ENCODE measurements around the gene EFCAB12. TPM values are rescaled to one million over a fixed set of nuclear protein-coding genes. Genes with fewer than 3 reads are reported as not detected.
"Not testable (repeated sequence)": the region's sequence is repeated elsewhere in the genome, so short reads cannot be mapped to it uniquely, and the experiment has no call there.

EFCAB12 gene
- total RNA-seq, 2 donors from 2014 or later: 0.56 to 0.58 TPM

- no peak for DNase-seq
- intact Hi-C loops (cut with DNase I, micrococcal nuclease): no loop called here
- no peak for ATAC-seq
Measured at GRCh38 chr3:129403450-129403849, 25.0 kb downstream of the EFCAB12 start.

GRCh38 chr3:129402616-129403015 is 25.8 kb downstream of the EFCAB12 start:
- intact Hi-C loops (cut with DNase I, micrococcal nuclease): no loop called here
- ATAC-seq (no peak), DNase-seq (no peak)

GRCh38 chr3:129402210-129402609 is 26.2 kb downstream of the EFCAB12 start:
- DNase-seq: no peak
- ATAC-seq: no peak
- intact Hi-C loops (cut with DNase I, micrococcal nuclease): no loop called here

GRCh38 chr3:129399895-129400357 is 28.5 kb downstream of the EFCAB12 start:
- DNase-seq (no peak), ATAC-seq (no peak)
- intact Hi-C loops (cut with DNase I, micrococcal nuclease): no loop called here

- peak; percentile 82 to 84 for DNase-seq
- peak; percentile 93 for ATAC-seq
- intact Hi-C loops (cut with DNase I, micrococcal nuclease): no loop called here
Measured at GRCh38 chr3:129399145-129399894, 29.1 kb downstream of the EFCAB12 start.

- ATAC-seq (peak; percentile 58), DNase-seq (peak; percentile 26 to 34)
- intact Hi-C loops (cut with DNase I, micrococcal nuclease): no loop called here
Measured at GRCh38 chr3:129398803-129399144, 29.7 kb downstream of the EFCAB12 start.

GRCh38 chr3:129393760-129394564 is 34.5 kb downstream of the EFCAB12 start:
- intact Hi-C loops (cut with DNase I, micrococcal nuclease); DNase-seq; ATAC-seq: not testable (repeated sequence)

- ATAC-seq (no peak), DNase-seq (no peak)
- intact Hi-C loops (cut with DNase I, micrococcal nuclease): no loop called here
Measured at GRCh38 chr3:129393271-129393670, 35.2 kb downstream of the EFCAB12 start.

GRCh38 chr3:129392106-129392887 is 36.1 kb downstream of the EFCAB12 start:
- DNase-seq; intact Hi-C loops (cut with DNase I, micrococcal nuclease); ATAC-seq: not testable (repeated sequence)

GRCh38 chr3:129391583-129391982 is 36.9 kb downstream of the EFCAB12 start:
- intact Hi-C loops (cut with DNase I, micrococcal nuclease); ATAC-seq; DNase-seq: not testable (repeated sequence)

GRCh38 chr3:129389572-129389937 is 38.9 kb downstream of the EFCAB12 start:
- intact Hi-C loops (cut with DNase I, micrococcal nuclease): no loop called here
- DNase-seq (no peak), ATAC-seq (no peak)

- DNase-seq; ATAC-seq; intact Hi-C loops (cut with DNase I, micrococcal nuclease): not testable (repeated sequence)
Measured at GRCh38 chr3:129388791-129389571, 39.5 kb downstream of the EFCAB12 start.

- DNase-seq (no peak), ATAC-seq (no peak)
- intact Hi-C loops (cut with DNase I, micrococcal nuclease): no loop called here
Measured at GRCh38 chr3:129387487-129387886, 40.9 kb downstream of the EFCAB12 start.

- ATAC-seq (no peak), DNase-seq (no peak)
- intact Hi-C loops (cut with DNase I, micrococcal nuclease): no loop called here
Measured at GRCh38 chr3:129386984-129387383, 41.5 kb downstream of the EFCAB12 start.

- intact Hi-C loops (cut with DNase I, micrococcal nuclease); ATAC-seq; DNase-seq: not testable (repeated sequence)
Measured at GRCh38 chr3:129385507-129385906, 42.9 kb downstream of the EFCAB12 start.

- DNase-seq: no peak
- no peak for ATAC-seq
- intact Hi-C loops (cut with DNase I, micrococcal nuclease): no loop called here
Measured at GRCh38 chr3:129384594-129385323, 43.7 kb downstream of the EFCAB12 start.

GRCh38 chr3:129384103-129384502 is 44.3 kb downstream of the EFCAB12 start:
- ATAC-seq; intact Hi-C loops (cut with DNase I, micrococcal nuclease); DNase-seq: not testable (repeated sequence)
